Activated CD4-positive, alpha-beta memory T cell treated with anti-CD3 and anti-CD28 coated beads for 36 hours (primary cell): ENCODE measurements around the gene PADI3. TPM values are rescaled to one million over a fixed set of nuclear protein-coding genes. Genes with fewer than 3 reads are reported as not detected.

Experiments
- CTCF ChIA-PET: fragments of 350-600 bp; sonication (Branson Sonifier 250); formaldehyde crosslinking; loops from one replicate; lab custom pipeline; 2021; ENCODE audit warnings: antibody characterized with exemption, inconsistent platforms; lab: Charles Lee
- POLR2A ChIA-PET: fragments of 350-600 bp; sonication (Branson Sonifier 250); formaldehyde crosslinking; loops from one replicate; lab custom pipeline; 2021; ENCODE audit warnings: antibody characterized with exemption; lab: Charles Lee
- DNase-seq: peaks from one replicate; pipeline ENCODE4 v3.0.0-alpha.2; 2020
- H3K27ac Mint-ChIP-seq: one replicate; pipeline ENCODE4 v1.8.0; 2021; ENCODE audit warnings: mixed read lengths
- H3K27me3 Mint-ChIP-seq: one replicate; pipeline ENCODE4 v1.8.0; 2021; ENCODE audit warnings: mixed read lengths
- H3K36me3 Mint-ChIP-seq: one replicate; pipeline ENCODE4 v1.8.0; 2021; ENCODE audit warnings: mixed read lengths
- H3K4me1 Mint-ChIP-seq: one replicate; pipeline ENCODE4 v1.8.0; 2021; ENCODE audit warnings: low read depth, mixed read lengths
- H3K4me3 Mint-ChIP-seq: one replicate; pipeline ENCODE4 v1.8.0; 2021; ENCODE audit warnings: mild to moderate bottlenecking, mixed read lengths
- H3K9me3 Mint-ChIP-seq: one replicate; pipeline ENCODE4 v1.8.0; 2021; ENCODE audit warnings: mixed read lengths
- intact Hi-C: fragments of 100-400 bp; cut with micrococcal nuclease; formaldehyde crosslinking; loops from one replicate; pipeline ENCODE4 v1.15.1; 2023
- total RNA-seq, 2 experiments: library from RNA; stranded (reverse); gene quantifications; one replicate each; pipeline ENCODE4 v1.2.3, GENCODE V29; 2021

PADI3 gene
- total RNA-seq, 2 experiments from 2014 or later, result not detected

DNA sequence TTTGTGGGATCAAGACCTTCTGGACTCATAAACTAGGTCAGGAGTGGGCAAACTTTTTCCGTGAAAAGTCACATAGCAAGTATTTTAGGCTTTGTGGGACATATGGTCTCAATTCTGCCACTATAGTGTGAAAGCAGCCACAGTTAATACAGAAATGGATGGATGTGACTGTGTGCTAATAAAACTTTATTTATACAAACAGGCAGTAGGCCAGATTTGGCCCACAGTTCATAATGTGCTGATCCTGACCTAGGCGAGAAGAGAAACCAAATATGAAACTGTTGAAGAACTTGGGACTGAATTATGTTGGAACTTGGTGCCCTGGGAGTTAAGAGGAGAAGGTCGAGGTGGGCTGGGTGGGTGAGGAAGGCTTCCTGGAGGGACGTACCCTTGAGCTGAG, 17.1 kb downstream of the PADI3 start:
- no peaks in the 10 kb centered on the region for H3K9me3 Mint-ChIP-seq
- ChIA-PET CTCF (no interaction called here), POLR2A (no interaction called here)
- no peaks in the 10 kb centered on the region for H3K27me3 Mint-ChIP-seq
- no peak overlapping the region for H3K27ac Mint-ChIP-seq
- no peaks in the 10 kb centered on the region for H3K36me3 Mint-ChIP-seq
- no peak overlapping the region for H3K4me3 Mint-ChIP-seq
- no peak for DNase-seq
- H3K4me1 Mint-ChIP-seq, result no peaks in the 10 kb centered on the region
- intact Hi-C loops, result no loop called here

DNA sequence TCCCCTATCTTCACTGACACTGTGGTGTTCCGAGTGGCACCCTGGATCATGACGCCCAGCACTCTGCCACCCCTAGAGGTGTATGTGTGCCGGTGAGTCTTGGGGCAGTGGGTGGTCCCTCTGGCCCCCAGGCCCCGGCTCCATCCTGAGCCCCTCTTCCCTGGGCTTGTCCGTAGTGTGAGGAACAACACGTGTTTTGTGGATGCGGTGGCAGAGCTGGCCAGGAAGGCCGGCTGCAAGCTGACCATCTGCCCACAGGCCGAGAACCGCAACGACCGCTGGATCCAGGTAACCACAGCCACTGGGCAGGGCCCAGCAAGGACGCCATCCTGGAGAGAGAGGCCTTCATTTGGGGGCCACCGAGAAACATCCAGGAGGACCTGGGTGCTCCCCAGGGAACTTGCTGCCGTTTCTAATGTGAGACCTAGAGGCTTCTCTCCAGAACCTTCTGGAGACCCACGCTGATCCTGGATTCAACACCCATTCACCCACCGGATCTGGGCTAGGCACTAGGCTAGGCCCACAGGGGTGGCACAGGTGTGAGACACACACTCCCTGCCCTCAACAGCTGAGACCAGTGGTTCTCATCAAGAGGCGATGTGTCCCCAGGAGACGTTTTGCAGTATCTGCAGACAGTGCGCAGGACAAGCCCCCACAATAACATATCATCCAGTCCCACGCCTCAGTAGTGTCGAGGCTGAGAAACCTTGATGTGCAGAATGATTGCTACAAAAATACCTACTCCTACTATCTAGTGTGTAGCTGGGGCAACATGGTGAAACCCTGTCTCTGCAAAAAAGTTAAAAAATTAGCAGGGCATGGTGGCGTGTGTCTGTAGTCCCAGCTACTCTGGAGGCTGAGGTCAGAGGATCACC, 22.2 kb downstream of the PADI3 start:
- no peak for DNase-seq
- Mint-ChIP-seq H3K27me3 (peaks cover 13% of the 10 kb centered on the region), H3K27ac (no peak overlapping the region), H3K4me3 (no peak overlapping the region), H3K36me3 (no peaks in the 10 kb centered on the region), H3K4me1 (no peaks in the 10 kb centered on the region), H3K9me3 (no peaks in the 10 kb centered on the region)
- ChIA-PET POLR2A (interaction anchor here (0.6 kb wide), 1 partner anchor 1489 kb away, joined by 5 read pairs; no protein-coding TSS in a partner anchor), CTCF (no interaction called here)
- intact Hi-C loops, result no loop called here

DNA sequence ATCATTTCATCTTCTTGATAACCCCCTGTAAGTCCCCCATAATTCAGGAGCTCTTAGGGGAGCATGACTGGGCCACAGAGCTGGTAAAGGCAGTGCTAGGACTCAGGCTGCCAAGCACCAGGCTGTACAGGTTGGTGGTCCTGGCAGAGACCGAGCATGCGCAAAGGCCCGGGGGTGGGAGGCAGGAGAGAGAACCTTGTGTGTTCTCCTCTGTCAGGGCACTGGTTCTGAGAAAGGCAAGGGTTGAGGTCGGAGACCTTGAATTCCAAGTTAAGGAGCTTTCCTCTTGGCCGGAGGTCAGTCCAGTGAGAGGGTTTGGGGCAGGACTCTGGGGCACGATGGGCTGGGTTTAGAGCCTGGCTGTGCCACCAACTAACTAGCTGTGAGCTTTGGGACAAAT, 23.2 kb downstream of the PADI3 start:
- Mint-ChIP-seq H3K9me3 (no peaks in the 10 kb centered on the region), H3K4me1 (no peaks in the 10 kb centered on the region), H3K27me3 (peaks cover 13% of the 10 kb centered on the region), H3K27ac (no peak overlapping the region), H3K4me3 (no peak overlapping the region), H3K36me3 (no peaks in the 10 kb centered on the region)
- no peak for DNase-seq
- intact Hi-C loops, result no loop called here
- ChIA-PET POLR2A (interaction anchor here (0.6 kb wide), 1 partner anchor 1490 kb away, joined by 5 read pairs; no protein-coding TSS in a partner anchor), CTCF (interaction anchor here (0.8 kb wide), 1 partner anchor 13 kb away, joined by 4 read pairs; no protein-coding TSS in a partner anchor)

DNA sequence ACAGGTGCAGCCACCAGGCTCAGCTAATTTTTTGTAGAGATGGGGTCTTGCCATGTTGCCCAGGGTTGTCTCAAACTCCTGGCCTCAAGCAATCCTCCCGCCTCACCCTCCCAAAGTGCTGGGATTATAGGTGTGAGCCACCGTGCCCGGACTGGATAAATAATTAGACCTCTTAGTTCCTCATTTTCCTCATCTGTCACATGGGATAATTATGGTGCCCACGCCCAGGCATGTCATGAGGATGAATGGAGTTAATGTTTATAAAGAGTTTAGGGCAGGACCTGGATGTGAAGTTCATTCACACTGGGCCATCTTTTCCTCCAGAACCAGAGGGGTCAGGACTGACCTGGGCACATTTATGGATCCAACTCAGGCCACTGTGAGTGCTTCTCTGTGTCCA, 23.7 kb downstream of the PADI3 start:
- Mint-ChIP-seq H3K4me1 (no peaks in the 10 kb centered on the region), H3K4me3 (no peak overlapping the region), H3K27me3 (peaks cover 15% of the 10 kb centered on the region), H3K9me3 (no peaks in the 10 kb centered on the region), H3K27ac (no peak overlapping the region), H3K36me3 (no peaks in the 10 kb centered on the region)
- CTCF ChIA-PET, result interaction anchor here (0.8 kb wide), 1 partner anchor 13 kb away, joined by 4 read pairs; no protein-coding TSS in a partner anchor
- intact Hi-C loops, result no loop called here
- DNase-seq, result no peak
- POLR2A ChIA-PET, result no interaction called here

DNA sequence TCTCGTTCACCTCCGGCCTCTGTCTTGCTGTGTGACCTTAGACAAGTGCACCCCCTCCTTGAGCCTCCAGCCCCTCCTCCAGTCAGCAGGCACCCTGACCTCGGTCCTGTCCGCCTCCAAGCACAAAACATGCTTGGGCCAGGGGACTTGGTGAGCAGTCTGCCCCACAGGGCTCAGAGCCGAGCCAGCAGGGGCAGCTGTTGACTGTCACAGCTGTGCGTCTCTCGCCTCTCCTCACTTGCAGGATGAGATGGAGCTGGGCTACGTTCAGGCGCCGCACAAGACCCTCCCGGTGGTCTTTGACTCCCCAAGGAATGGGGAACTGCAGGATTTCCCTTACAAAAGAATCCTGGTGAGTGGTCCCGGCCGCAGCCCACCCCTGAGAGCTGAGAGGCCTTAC, 24.2 kb downstream of the PADI3 start:
- DNase-seq, result no peak
- no peaks in the 10 kb centered on the region for H3K4me1 Mint-ChIP-seq
- ChIA-PET POLR2A (no interaction called here), CTCF (no interaction called here)
- H3K36me3 Mint-ChIP-seq, result no peaks in the 10 kb centered on the region
- intact Hi-C loops, result no loop called here
- no peak overlapping the region for H3K27ac Mint-ChIP-seq
- H3K9me3 Mint-ChIP-seq, result no peaks in the 10 kb centered on the region
- no peak overlapping the region for H3K4me3 Mint-ChIP-seq
- H3K27me3 Mint-ChIP-seq, result peaks cover 16% of the 10 kb centered on the region

DNA sequence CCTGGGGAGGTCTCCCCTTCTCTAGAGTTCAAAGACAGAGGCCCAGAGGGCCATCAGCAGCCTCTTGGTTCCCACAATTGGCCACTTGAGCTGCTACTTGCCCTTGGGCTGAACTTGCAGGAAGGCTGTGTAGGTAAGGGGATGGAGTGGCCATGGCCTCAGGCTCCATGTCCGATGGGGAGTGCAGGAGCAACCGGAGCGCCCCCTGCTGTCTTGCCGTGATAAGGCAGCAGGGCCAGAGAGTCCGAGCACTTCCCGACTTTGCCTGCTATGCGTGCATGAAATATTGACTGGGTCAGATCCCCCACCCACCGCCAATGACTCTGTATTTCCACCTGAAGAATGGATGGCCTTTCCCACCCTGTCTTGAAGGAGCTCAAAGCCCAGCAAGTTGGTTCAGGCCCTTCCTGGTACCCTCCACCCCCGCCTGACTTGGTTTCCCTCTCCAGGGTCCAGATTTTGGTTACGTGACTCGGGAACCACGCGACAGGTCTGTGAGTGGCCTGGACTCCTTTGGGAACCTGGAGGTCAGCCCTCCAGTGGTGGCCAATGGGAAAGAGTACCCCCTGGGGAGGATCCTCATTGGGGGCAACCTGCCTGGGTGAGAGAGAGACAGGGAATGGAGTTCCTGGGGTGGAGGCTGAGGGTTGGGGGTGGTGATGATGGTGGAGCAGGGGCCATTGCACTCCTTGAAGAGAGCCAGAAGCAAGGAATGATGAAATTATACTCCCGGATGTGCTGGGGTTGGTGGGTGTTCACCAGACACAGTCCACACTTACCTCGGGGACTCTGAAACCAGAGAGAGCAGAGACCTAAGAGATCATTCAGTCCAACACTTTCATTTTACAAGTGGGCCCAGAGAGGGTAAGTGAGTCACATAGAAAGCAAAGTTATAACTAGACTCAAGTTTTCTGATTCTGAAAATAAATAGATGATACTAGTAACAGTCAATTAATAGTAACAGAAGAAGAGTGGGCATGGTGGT, 25.6 kb downstream of the PADI3 start:
- intact Hi-C loops, result no loop called here
- H3K27ac Mint-ChIP-seq, result no peak overlapping the region
- ChIA-PET CTCF (interaction anchor here (0.6 to 1.4 kb wide), 3 partner anchors 10 to 152 kb away, joined by 3 read pairs; no protein-coding TSS in a partner anchor), POLR2A (no interaction called here)
- no peaks in the 10 kb centered on the region for H3K36me3 Mint-ChIP-seq
- no peak overlapping the region for H3K4me3 Mint-ChIP-seq
- H3K9me3 Mint-ChIP-seq, result no peaks in the 10 kb centered on the region
- H3K4me1 Mint-ChIP-seq, result no peaks in the 10 kb centered on the region
- H3K27me3 Mint-ChIP-seq, result peaks cover 16% of the 10 kb centered on the region
- DNase-seq, result peak; percentile 54

DNA sequence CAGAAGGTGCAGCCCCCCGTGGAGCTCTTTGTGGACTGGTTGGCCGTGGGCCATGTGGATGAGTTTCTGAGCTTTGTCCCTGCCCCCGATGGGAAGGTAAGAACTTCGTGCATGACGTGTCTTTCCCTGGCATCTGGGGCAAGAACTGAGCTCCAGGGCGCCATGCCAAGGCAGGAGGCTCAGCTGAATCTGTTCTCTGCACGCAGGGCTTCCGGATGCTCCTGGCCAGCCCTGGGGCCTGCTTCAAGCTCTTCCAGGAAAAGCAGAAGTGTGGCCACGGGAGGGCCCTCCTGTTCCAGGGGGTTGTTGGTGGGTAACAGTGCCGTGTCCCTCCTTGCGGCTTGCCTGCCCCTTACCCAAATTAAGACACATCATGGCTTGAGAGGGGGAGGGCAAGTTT, 27.7 kb downstream of the PADI3 start:
- intact Hi-C loops, result no loop called here
- Mint-ChIP-seq H3K27ac (no peak overlapping the region), H3K9me3 (no peaks in the 10 kb centered on the region), H3K27me3 (peaks cover 16% of the 10 kb centered on the region), H3K36me3 (no peaks in the 10 kb centered on the region), H3K4me3 (no peak overlapping the region), H3K4me1 (no peaks in the 10 kb centered on the region)
- POLR2A ChIA-PET, result no interaction called here
- DNase-seq, result no peak
- CTCF ChIA-PET, result interaction anchor here (0.7 kb wide), 1 partner anchor 10 kb away, joined by 4 read pairs; no protein-coding TSS in a partner anchor

DNA sequence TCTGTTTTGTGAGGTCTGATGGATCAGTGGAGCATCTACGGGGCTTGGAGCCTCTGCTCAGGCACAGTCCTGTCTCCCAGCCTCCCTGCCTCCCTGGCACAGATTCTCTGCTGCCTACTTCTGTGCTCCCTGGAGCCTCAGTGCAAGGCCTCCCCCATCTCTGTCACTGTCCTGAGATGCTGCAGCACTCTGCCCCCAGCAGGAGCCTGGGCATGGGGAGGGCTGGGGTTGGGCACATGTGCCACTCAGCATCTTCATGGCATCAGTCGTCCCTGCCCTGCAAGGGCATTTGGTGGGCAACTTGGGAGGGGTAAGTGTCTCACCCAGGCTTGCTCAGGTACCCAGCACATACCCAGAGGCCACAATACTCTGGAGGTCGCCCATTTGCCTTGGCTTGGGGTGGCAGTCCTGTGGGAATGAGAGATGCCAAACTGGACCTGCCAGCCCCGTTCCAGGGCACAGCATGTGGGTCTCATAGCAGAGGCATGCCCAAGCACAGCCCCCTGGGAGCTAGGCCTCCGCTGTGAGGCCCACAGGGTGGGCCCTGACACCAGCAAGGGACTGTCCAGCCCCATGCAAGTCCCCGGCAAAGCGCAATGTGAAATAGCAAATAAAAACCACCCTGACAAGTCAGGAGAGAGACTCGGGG, 28.7 kb downstream of the PADI3 start:
- Mint-ChIP-seq H3K9me3 (no peaks in the 10 kb centered on the region), H3K4me3 (no peak overlapping the region), H3K4me1 (no peaks in the 10 kb centered on the region), H3K27me3 (peaks cover 23% of the 10 kb centered on the region), H3K27ac (no peak overlapping the region), H3K36me3 (no peaks in the 10 kb centered on the region)
- ChIA-PET POLR2A (no interaction called here), CTCF (no interaction called here)
- intact Hi-C loops, result no loop called here
- DNase-seq, result no peak

DNA sequence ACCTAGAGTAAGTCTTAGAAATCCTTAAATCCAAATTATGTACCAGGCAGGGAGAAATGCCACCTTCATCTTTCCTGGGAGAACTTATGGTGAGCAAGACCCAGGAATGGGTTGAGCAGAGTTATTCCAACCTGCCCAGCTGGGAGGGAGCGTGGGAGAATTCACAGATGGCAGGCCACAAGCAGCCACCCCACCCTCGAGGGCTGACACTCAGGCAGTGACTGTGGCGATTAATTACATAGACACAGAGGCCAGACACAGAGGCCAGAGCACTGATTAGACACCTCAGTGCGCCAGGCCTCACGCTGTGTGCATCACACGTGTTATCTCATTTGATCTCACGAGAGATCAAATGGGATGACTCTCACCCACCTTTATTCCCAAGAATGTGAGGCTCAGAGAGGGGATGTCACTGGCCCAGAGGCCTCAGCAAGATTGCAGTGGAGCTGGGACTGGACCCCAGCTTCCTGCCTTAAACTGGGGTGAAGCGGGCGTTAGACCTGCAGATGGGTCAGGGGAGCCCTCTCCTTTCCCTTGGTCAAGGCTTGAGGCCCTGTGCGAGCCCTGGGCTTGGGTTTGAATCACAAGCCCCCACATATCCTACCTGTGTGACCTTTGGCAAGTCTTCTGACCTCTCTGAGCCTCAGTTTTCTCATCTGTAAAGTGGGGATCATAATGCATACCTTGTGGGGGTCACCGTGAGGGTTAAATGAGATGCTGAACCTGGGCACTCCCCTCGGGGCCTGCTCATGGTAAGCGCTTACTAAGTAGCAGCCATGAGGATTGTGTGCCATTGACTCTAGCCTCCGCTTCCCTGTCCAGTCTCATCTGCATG, 30.3 kb downstream of the PADI3 start:
- no peaks in the 10 kb centered on the region for H3K4me1 Mint-ChIP-seq
- H3K27me3 Mint-ChIP-seq, result peaks cover 22% of the 10 kb centered on the region
- H3K4me3 Mint-ChIP-seq, result no peak overlapping the region
- CTCF ChIA-PET, result no interaction called here
- POLR2A ChIA-PET, result no interaction called here
- H3K27ac Mint-ChIP-seq, result no peak overlapping the region
- DNase-seq, result no peak
- no peaks in the 10 kb centered on the region for H3K9me3 Mint-ChIP-seq
- no peaks in the 10 kb centered on the region for H3K36me3 Mint-ChIP-seq
- intact Hi-C loops, result no loop called here

DNA sequence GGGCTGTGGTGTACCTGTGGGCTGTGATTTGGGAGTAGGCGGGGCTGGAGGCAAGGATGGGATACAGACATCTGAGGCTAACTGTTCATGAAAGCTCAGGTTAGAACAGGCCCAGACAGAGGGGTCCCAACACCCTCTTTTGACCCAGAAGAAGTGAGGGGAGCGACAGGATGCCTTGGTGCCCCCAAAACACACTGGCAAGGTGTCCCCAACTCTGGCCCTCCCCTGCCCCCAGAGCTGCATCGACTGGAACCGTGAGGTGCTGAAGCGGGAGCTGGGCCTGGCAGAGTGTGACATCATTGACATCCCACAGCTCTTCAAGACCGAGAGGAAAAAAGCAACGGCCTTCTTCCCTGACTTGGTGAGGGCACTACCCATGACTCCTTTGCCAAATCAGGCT, 31.5 kb downstream of the PADI3 start:
- H3K27ac Mint-ChIP-seq, result no peak overlapping the region
- DNase-seq, result no peak
- intact Hi-C loops, result no loop called here
- CTCF ChIA-PET, result no interaction called here
- H3K36me3 Mint-ChIP-seq, result no peaks in the 10 kb centered on the region
- no peak overlapping the region for H3K4me3 Mint-ChIP-seq
- H3K4me1 Mint-ChIP-seq, result no peaks in the 10 kb centered on the region
- POLR2A ChIA-PET, result no interaction called here
- H3K9me3 Mint-ChIP-seq, result no peaks in the 10 kb centered on the region
- peaks cover 16% of the 10 kb centered on the region for H3K27me3 Mint-ChIP-seq

DNA sequence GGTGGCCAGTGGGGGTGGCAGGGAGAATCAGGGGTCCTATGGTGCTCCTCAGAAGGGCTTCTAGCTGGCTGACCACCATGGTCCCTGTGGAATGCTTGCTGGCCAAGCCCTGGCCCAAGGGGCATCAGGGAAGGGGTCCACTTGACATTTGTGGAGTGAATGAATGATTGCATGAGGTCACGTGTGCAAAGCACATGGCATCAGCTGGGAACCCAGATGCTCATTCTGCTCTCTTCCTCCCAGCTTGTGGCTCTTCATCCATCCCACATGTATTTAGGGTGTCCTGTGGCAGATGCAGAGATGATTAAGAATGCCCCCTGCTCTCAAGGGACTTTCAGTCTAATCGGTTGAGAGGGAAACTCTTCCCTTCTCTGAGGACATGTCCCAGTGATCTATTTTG, 32.0 kb downstream of the PADI3 start:
- POLR2A ChIA-PET, result no interaction called here
- DNase-seq, result no peak

More for the DNA sequence above, 32.0 kb downstream of the PADI3 start:
- H3K27ac Mint-ChIP-seq, result no peak overlapping the region
- CTCF ChIA-PET, result no interaction called here
- H3K4me3 Mint-ChIP-seq, result no peak overlapping the region
- H3K9me3 Mint-ChIP-seq, result no peaks in the 10 kb centered on the region
- no peaks in the 10 kb centered on the region for H3K36me3 Mint-ChIP-seq
- intact Hi-C loops, result no loop called here
- no peaks in the 10 kb centered on the region for H3K4me1 Mint-ChIP-seq
- H3K27me3 Mint-ChIP-seq, result peaks cover 11% of the 10 kb centered on the region
